Erythroblast (primary cell): ENCODE results near the gene CITED2.

Source experiments
- GATA1 ChIP-seq: IDR thresholded peaks from 2 replicates; pipeline ENCODE4 v1.6.1; 2011; ENCODE audit warnings: low read depth, mild to moderate bottlenecking, control low read depth, low read length, moderate library complexity
- POLR2A ChIP-seq: IDR thresholded peaks from 2 replicates; pipeline ENCODE4 v1.6.1; 2011; ENCODE audit warnings: mild to moderate bottlenecking, low read length

DNA sequence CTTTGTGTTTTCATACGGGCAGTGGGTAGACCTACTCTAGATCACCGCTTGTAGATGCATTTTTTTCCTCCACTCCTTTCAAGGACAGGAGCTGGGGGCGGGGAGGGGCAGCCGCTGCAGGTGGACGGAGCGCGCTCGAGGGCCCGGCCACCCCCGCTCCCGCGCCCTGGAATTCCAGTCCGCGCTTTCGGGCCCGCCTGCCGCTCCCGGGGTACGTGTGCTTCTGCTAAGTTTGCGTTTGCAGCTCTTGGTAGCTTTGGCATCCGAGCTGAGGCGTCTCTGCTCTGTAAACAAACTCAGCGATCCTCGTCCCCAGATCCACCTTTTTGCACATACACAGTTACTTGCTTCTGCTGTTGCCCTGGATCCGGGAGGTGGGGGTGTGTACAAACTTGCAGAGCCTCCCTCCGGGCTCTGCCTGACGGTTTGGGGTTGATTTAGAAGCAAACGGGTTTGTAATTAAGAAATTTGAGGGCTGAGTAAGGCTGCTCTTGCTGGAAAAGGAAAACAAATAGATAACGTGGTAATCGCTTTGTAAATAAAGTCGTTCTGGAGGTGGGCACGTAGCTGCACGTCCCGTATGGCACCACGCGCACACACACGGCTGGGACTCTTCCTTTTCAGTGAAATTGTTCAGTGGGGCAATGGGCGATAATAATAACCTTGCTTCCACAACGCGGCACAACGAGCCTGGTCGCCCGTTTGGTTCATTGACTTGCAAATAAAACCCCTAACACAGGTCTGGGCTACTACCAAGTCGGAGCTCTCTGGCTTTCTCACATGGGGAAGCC, 973 bp upstream of the CITED2 start:
- peak; percentile 89 for TF ChIP-seq POLR2A
- no peak for TF ChIP-seq GATA1
